ENCODE measurements around the gene MPRIP.

GRCh38 chr17:17057057-17057551, 14.8 kb downstream of the MPRIP start:
- TF ChIP-seq POLR2A (IDR thresholded peaks at IDR 0.05) (no peak), CTCF (IDR thresholded peaks at IDR 0.05) (no peak)

Data from esophagus squamous epithelium (tissue), 4 donors.